Tibial nerve (tissue), 4 donors: ENCODE results near the gene CYB561D2.

ENCODE experiments used
- EP300 ChIP-seq, 2 donors: sonication (generic); formaldehyde crosslinking; IDR thresholded peaks; one replicate each; pipeline ENCODE4 v1.6.1; 2017; ENCODE audit warnings: antibody characterized with exemption in 2 of 2, mild to moderate bottlenecking in 1 of 2
- POLR2A ChIP-seq, 2 donors: fragments of 450-650 bp; IDR thresholded peaks; one replicate each; pipeline ENCODE4 v1.6.1; 2017; ENCODE audit warnings: antibody characterized with exemption in 2 of 2, mild to moderate bottlenecking in 2 of 2, moderate library complexity in 2 of 2
- TF ChIP-seq, protein P1 (sequence below), 5 experiments: fragments of 200-600 bp in 3 of 5; fragments of 450-650 bp in 2 of 5; sonication (generic) in 3 of 5; IDR thresholded peaks; one replicate each; pipeline ENCODE4 v1.5.1; 2016 to 2019; ENCODE audit warnings: antibody characterized with exemption in 5 of 5, mild to moderate bottlenecking in 3 of 5, moderate library complexity in 2 of 5

- TF ChIP-seq POLR2A (IDR thresholded peaks at IDR 0.05), result no peak
- TF ChIP-seq EP300 (IDR thresholded peaks at IDR 0.05), result no peak
- TF ChIP-seq, protein P1, sequence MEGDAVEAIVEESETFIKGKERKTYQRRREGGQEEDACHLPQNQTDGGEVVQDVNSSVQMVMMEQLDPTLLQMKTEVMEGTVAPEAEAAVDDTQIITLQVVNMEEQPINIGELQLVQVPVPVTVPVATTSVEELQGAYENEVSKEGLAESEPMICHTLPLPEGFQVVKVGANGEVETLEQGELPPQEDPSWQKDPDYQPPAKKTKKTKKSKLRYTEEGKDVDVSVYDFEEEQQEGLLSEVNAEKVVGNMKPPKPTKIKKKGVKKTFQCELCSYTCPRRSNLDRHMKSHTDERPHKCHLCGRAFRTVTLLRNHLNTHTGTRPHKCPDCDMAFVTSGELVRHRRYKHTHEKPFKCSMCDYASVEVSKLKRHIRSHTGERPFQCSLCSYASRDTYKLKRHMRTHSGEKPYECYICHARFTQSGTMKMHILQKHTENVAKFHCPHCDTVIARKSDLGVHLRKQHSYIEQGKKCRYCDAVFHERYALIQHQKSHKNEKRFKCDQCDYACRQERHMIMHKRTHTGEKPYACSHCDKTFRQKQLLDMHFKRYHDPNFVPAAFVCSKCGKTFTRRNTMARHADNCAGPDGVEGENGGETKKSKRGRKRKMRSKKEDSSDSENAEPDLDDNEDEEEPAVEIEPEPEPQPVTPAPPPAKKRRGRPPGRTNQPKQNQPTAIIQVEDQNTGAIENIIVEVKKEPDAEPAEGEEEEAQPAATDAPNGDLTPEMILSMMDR (IDR thresholded peaks at IDR 0.05), result no peak
Measured at GRCh38 chr3:50350213-50350526, 492 bp upstream of the CYB561D2 start.
